Spleen (tissue), 11 donors: ENCODE results near the gene SMOC2. TPM values are rescaled to one million over a fixed set of nuclear protein-coding genes. Genes with fewer than 3 reads are reported as not detected.

Experiments used
- DNase-seq: peaks from one replicate; pipeline ENCODE4 v3.0.0-alpha.2; 2020
- H3K27ac ChIP-seq, 8 donors: fragments of 200-600 bp; sonication (generic) in 7 of 8; 1 replicate in 4 of 8; 2 replicates in 4 of 8; pipeline versions ENCODE4 v1.5.0 to v1.8.0; 2016 to 2021; ENCODE audit warnings: inconsistent platforms in 4 of 8, mild to moderate bottlenecking in 4 of 8, moderate library complexity in 1 of 8
- H3K27me3 ChIP-seq, 7 donors: fragments of 200-600 bp; sonication (generic) in 6 of 7; replicated peaks in 1 of 7; 1 replicate in 4 of 7; 2 replicates in 3 of 7; pipeline versions ENCODE4 v1.5.0 to v1.8.0; 2016 to 2021; ENCODE audit warnings: inconsistent platforms in 3 of 7, mild to moderate bottlenecking in 1 of 7
- H3K36me3 ChIP-seq, 6 donors: fragments of 200-600 bp; sonication (generic) in 5 of 6; 1 replicate in 4 of 6; 2 replicates in 2 of 6; pipeline versions ENCODE4 v1.5.0 to v1.8.0; 2016 to 2021; ENCODE audit warnings: inconsistent platforms in 2 of 6
- H3K4me1 ChIP-seq, 6 donors: fragments of 200-600 bp; sonication (generic) in 5 of 6; 1 replicate in 3 of 6; 2 replicates in 3 of 6; pipeline versions ENCODE4 v1.5.0 to v1.8.0; 2016 to 2021; ENCODE audit warnings: inconsistent platforms in 3 of 6
- H3K4me3 ChIP-seq, 8 donors: fragments of 200-600 bp; sonication (generic) in 7 of 8; 1 replicate in 4 of 8; 2 replicates in 4 of 8; pipeline versions ENCODE4 v1.5.0 to v1.8.0; 2016 to 2021; ENCODE audit warnings: inconsistent platforms in 4 of 8, mild to moderate bottlenecking in 4 of 8, moderate library complexity in 2 of 8
- H3K9me3 ChIP-seq, 8 donors: fragments of 200-600 bp; sonication (generic) in 7 of 8; 1 replicate in 4 of 8; 2 replicates in 4 of 8; pipeline versions ENCODE4 v1.5.0 to v1.8.0; 2016 to 2021; ENCODE audit warnings: inconsistent platforms in 4 of 8
- POLR2A ChIP-seq, 3 donors: fragments of 450-650 bp; IDR thresholded peaks; one replicate each; pipeline ENCODE4 v1.5.1; 2017; ENCODE audit warnings: antibody characterized with exemption in 3 of 3, mild to moderate bottlenecking in 1 of 3
- POLR2AphosphoS5 ChIP-seq, 3 donors: sonication (generic); formaldehyde crosslinking; IDR thresholded peaks; one replicate each; pipeline ENCODE4 v1.5.1; 2017; ENCODE audit warnings: antibody characterized with exemption in 3 of 3
- WGBS, 5 donors: extraction: QIAGEN DNeasy Blood & Tissue Kit in 3 of 5; methylation state at CpG; one replicate each; pipeline versions ENCODE4 v1.1.5 to v1.1.7; 2013 to 2018; 5-methylcytosine and 5-hydroxymethylcytosine counted together
- intact Hi-C: fragments of 100-400 bp; cut with DNase I; formaldehyde crosslinking; loops from one replicate; pipeline ENCODE4 v1.15.0; 2023; ENCODE audit warnings: low total_unique reads
- polyA plus RNA-seq, 3 donors: library from polyadenylated mRNA; stranded (reverse); fragments of 200-250 nt; gene quantifications; one replicate each; pipeline ENCODE4 v1.2.1, GENCODE V29; 2013
- total RNA-seq, 7 donors: library from RNA; depleted of rRNA in 3 of 7; stranded (reverse); fragments of >200 nt in 3 of 7; fragmentation: NEBNext Ultra II Directional in 4 of 7; extraction: Animal tissue kit (Norgen Biotek cat#: 25700) in 4 of 7; gene quantifications; one replicate each; pipeline versions ENCODE4 v1.1.0 to v1.2.1, GENCODE V29; 2016 to 2021
- TF ChIP-seq, protein P1 (sequence below), 11 experiments: fragments of 200-600 bp in 7 of 11; fragments of 450-650 bp in 4 of 11; sonication (generic) in 4 of 11; IDR thresholded peaks in 8 of 11; conservative IDR thresholded peaks in 3 of 11; 1 replicate in 7 of 11; 2 replicates in 4 of 11; pipeline versions ENCODE4 v1.4.0 to v1.8.0; 2016 to 2021; ENCODE audit warnings: antibody characterized with exemption in 11 of 11, inconsistent platforms in 4 of 11, mild to moderate bottlenecking in 1 of 11
- donor health status: healthy with polysubstance abuse.
- donor health status: DM: no; HTN: no; CAD: no; lungs with moderate emphysema.
- donor health status: DM: no; HTN: no; CAD: no.
- donor health status: Bipolar disorder and iron deficiency.
- donor health status: healthy.
- donor health status: DM: no; HTN: no; CAD: no.
- donor health status: DM: yes; HTN: yes; CAD: no.

Gene SMOC2
- total and polyA plus RNA-seq, 10 donors: 0.94 to 7.6 (median 1.8) TPM

DNA sequence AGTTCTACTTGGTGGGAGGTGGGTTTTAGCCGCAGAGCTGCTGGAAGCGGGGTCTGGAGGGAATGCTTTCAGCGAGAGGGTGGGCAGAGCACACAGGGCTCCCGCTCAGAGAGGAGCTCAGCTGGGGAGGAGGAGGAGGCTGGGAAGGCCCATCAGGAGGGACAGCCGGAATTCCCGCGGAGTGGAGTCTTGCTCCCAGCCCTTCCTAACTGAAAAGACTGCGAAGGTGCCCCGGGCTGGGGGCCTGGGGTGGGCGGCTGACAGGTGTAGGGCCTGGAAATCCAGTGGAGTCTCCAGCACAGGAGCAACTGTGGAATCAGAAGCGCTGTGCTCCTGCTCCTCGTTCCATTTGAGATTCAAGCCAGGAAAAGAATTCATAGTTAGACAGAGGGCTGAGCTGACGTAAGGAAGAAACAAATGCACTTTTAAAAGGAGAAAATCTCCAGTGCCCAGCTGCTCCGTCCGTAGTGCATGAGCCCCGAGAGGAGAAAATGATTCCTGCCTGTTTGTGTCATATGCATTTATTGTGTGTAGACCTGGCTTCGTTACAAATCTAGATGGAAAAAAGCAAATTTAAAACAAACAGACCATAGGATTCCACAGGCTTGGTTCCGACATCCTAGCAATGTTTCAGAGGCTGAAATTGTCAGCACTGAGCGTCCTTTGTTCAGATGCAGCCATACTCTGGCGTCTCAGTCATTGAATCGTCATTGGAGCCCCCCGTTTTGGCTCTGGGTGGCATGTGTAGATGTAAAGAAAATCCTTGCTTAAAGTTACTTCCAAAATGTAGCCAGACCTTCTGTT lies 197.7 kb downstream of the SMOC2 start:
- WGBS, 5 donors: 63 to 75% (median 70%) methylated on average over 22 of the region's 22 CpGs
- DNase-seq: no peak
- intact Hi-C loops: no loop called here
- Histone ChIP-seq H3K27ac (no peak overlapping the region), H3K27me3 (peaks cover 0 to 44% (median 0%) of the 10 kb centered on the region in 7 donors), H3K4me3 (no peak overlapping the region), H3K36me3 (no peaks in the 10 kb centered on the region), H3K9me3 (peaks cover 0 to 9% (median 4%) of the 10 kb centered on the region in 8 donors), H3K4me1 (no peaks in the 10 kb centered on the region)
- TF ChIP-seq POLR2AphosphoS5 (IDR thresholded peaks at IDR 0.05) (no peak), POLR2A (IDR thresholded peaks at IDR 0.05) (no peak)
- TF ChIP-seq, protein P1, sequence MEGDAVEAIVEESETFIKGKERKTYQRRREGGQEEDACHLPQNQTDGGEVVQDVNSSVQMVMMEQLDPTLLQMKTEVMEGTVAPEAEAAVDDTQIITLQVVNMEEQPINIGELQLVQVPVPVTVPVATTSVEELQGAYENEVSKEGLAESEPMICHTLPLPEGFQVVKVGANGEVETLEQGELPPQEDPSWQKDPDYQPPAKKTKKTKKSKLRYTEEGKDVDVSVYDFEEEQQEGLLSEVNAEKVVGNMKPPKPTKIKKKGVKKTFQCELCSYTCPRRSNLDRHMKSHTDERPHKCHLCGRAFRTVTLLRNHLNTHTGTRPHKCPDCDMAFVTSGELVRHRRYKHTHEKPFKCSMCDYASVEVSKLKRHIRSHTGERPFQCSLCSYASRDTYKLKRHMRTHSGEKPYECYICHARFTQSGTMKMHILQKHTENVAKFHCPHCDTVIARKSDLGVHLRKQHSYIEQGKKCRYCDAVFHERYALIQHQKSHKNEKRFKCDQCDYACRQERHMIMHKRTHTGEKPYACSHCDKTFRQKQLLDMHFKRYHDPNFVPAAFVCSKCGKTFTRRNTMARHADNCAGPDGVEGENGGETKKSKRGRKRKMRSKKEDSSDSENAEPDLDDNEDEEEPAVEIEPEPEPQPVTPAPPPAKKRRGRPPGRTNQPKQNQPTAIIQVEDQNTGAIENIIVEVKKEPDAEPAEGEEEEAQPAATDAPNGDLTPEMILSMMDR (IDR thresholded peaks at IDR 0.05 in 8 of 11, conservative IDR thresholded peaks at IDR 0.05 in 3 of 11): no peak

- TF ChIP-seq POLR2AphosphoS5 (IDR thresholded peaks at IDR 0.05) (no peak), POLR2A (IDR thresholded peaks at IDR 0.05) (no peak)
- TF ChIP-seq, protein P1 (IDR thresholded peaks at IDR 0.05 in 8 of 11, conservative IDR thresholded peaks at IDR 0.05 in 3 of 11): no peak
- H3K4me1 ChIP-seq: no peaks in the 10 kb centered on the region
- no peak for DNase-seq
- H3K36me3 ChIP-seq: no peaks in the 10 kb centered on the region
- WGBS, 5 donors: 41 to 53% (median 45%) methylated on average over 7 to 8 of the region's 8 CpGs
- intact Hi-C loops: no loop called here
- H3K4me3 ChIP-seq: no peak overlapping the region
- no peak overlapping the region for H3K27ac ChIP-seq
- H3K27me3 ChIP-seq: peaks cover 0 to 44% (median 0%) of the 10 kb centered on the region in 7 donors
- no peaks in the 10 kb centered on the region for H3K9me3 ChIP-seq
Measured at GRCh38 chr6:168640181-168640580, 199.2 kb downstream of the SMOC2 start.

DNA sequence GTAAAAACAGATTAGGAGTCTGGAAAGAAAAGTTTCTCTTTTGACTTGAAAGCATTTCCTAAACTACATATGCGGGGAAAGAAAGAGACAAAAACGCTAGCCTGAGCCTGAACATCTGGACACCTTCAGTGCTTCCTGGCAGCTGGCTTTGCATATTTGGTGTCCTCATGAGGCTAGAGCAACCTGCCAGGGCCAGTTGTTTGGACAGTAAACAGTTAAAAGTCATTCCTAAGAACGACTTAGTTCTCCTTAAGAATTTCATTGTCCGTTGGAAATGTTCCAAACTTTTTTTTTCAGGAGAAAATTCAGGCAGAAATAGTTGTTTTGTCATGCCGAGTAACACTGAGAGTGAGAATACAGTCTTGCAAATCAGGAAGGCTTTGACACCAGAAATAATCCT lies 199.8 kb downstream of the SMOC2 start:
- H3K9me3 ChIP-seq: no peaks in the 10 kb centered on the region
- peaks cover 0 to 44% (median 0%) of the 10 kb centered on the region in 7 donors for H3K27me3 ChIP-seq
- DNase-seq: no peak
- H3K4me3 ChIP-seq: no peak overlapping the region
- no peaks in the 10 kb centered on the region for H3K36me3 ChIP-seq
- intact Hi-C loops: no loop called here
- no peaks in the 10 kb centered on the region for H3K4me1 ChIP-seq
- 26 to 45% (median 39%) methylated on average over 5 of the region's 5 CpGs for WGBS, 5 donors
- no peak overlapping the region for H3K27ac ChIP-seq
- TF ChIP-seq POLR2AphosphoS5 (IDR thresholded peaks at IDR 0.05) (no peak), POLR2A (IDR thresholded peaks at IDR 0.05) (no peak)
- TF ChIP-seq, protein P1 (IDR thresholded peaks at IDR 0.05 in 8 of 11, conservative IDR thresholded peaks at IDR 0.05 in 3 of 11): no peak

DNA sequence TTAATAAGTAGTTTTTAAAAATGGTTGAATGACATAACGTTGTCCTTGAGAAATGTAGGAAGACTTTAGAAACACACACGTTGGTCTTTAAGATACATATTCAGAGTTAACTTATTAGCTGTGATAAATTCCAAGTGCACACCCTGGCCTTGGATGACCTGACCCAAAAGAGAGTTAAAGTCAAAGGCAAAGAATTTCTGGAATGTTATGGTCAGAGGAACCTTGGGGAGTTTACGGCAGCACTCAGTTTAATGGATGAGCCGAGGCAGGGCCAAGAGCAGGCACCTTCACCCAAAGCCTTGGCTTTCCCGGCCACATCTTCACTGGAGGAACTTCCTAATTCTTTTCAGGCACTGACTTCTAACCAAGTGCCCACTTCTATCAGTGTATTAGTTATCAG lies 200.5 kb downstream of the SMOC2 start:
- H3K9me3 ChIP-seq: no peaks in the 10 kb centered on the region
- H3K36me3 ChIP-seq: no peaks in the 10 kb centered on the region
- TF ChIP-seq, protein P1 (IDR thresholded peaks at IDR 0.05 in 8 of 11, conservative IDR thresholded peaks at IDR 0.05 in 3 of 11): no peak
- no peak for TF ChIP-seq POLR2AphosphoS5 (IDR thresholded peaks at IDR 0.05)
- TF ChIP-seq POLR2A (IDR thresholded peaks at IDR 0.05): no peak
- no peak overlapping the region for H3K4me3 ChIP-seq
- WGBS, 5 donors: 61 to 73% (median 70%) methylated on average over 5 of the region's 5 CpGs
- DNase-seq: no peak
- no peak overlapping the region for H3K27ac ChIP-seq
- intact Hi-C loops: no loop called here
- H3K4me1 ChIP-seq: no peaks in the 10 kb centered on the region
- peaks cover 0 to 41% (median 0%) of the 10 kb centered on the region in 7 donors for H3K27me3 ChIP-seq
